ENCODE measurements around the gene KNDC1.

Gene KNDC1

GRCh38 chr10:133235932-133236331 is 75.9 kb downstream of the KNDC1 start:
- no peaks in the 10 kb centered on the region for H3K9me3 ChIP-seq (ENCODE audit: control insufficient read depth, insufficient read depth, low read length)
- no peaks in the 10 kb centered on the region for H3K36me3 ChIP-seq (ENCODE audit: insufficient read depth, low read length)
- H3K9ac ChIP-seq (ENCODE audit: low read depth, low read length): peak overlapping the region; percentile 73; the same call in 1 of the 2 replicates
- H3K4me1 ChIP-seq (ENCODE audit: insufficient read depth, low read length): peaks cover 5% of the 10 kb centered on the region; the same call in 1 of the 2 replicates

- peak overlapping the region; percentile 73 for H3K9ac ChIP-seq (ENCODE audit: low read depth, low read length)
- H3K9me3 ChIP-seq (ENCODE audit: control insufficient read depth, insufficient read depth, low read length): no peaks in the 10 kb centered on the region
- H3K4me1 ChIP-seq (ENCODE audit: insufficient read depth, low read length): peaks cover 5% of the 10 kb centered on the region; the same call in 1 of the 2 replicates
- H3K36me3 ChIP-seq (ENCODE audit: insufficient read depth, low read length): no peaks in the 10 kb centered on the region
Measured at GRCh38 chr10:133236401-133237240, 76.6 kb downstream of the KNDC1 start.

GRCh38 chr10:133237241-133237587 is 77.2 kb downstream of the KNDC1 start:
- peaks cover 5% of the 10 kb centered on the region; the same call in 1 of the 2 replicates for H3K4me1 ChIP-seq (ENCODE audit: insufficient read depth, low read length)
- peak overlapping the region; percentile 73 for H3K9ac ChIP-seq (ENCODE audit: low read depth, low read length)
- no peaks in the 10 kb centered on the region for H3K9me3 ChIP-seq (ENCODE audit: control insufficient read depth, insufficient read depth, low read length)
- no peaks in the 10 kb centered on the region for H3K36me3 ChIP-seq (ENCODE audit: insufficient read depth, low read length)

- Histone ChIP-seq H3K9ac (ENCODE audit: low read depth, low read length) (peak within 1 kb of the TSS; percentile 73), H3K36me3 (ENCODE audit: insufficient read depth, low read length) (no peaks in the 10 kb centered on the region), H3K4me1 (ENCODE audit: insufficient read depth, low read length) (peaks cover 5% of the 10 kb centered on the region; the same call in 1 of the 2 replicates), H3K9me3 (ENCODE audit: control insufficient read depth, insufficient read depth, low read length) (no peaks in the 10 kb centered on the region)
Measured at GRCh38 chr10:133237588-133238465, 77.8 kb downstream of the KNDC1 start, which contains the start of gene VENTX. VENTX (plus strand) TSS chr10:133237855; CDS start chr10:133237915, 60 bp downstream.

GRCh38 chr10:133238466-133238804 is 78.4 kb downstream of the KNDC1 start:
- Histone ChIP-seq H3K36me3 (ENCODE audit: insufficient read depth, low read length) (no peaks in the 10 kb centered on the region), H3K9ac (ENCODE audit: low read depth, low read length) (peak overlapping the region; percentile 73), H3K9me3 (ENCODE audit: control insufficient read depth, insufficient read depth, low read length) (no peaks in the 10 kb centered on the region), H3K4me1 (ENCODE audit: insufficient read depth, low read length) (peaks cover 5% of the 10 kb centered on the region; the same call in 1 of the 2 replicates)

- no peaks in the 10 kb centered on the region for H3K36me3 ChIP-seq (ENCODE audit: insufficient read depth, low read length)
- H3K9ac ChIP-seq (ENCODE audit: low read depth, low read length): no peak overlapping the region
- no peaks in the 10 kb centered on the region for H3K9me3 ChIP-seq (ENCODE audit: control insufficient read depth, insufficient read depth, low read length)
- peaks cover 5% of the 10 kb centered on the region; the same call in 1 of the 2 replicates for H3K4me1 ChIP-seq (ENCODE audit: insufficient read depth, low read length)
Measured at GRCh38 chr10:133239990-133240389, 80.0 kb downstream of the KNDC1 start.

- Histone ChIP-seq H3K4me1 (ENCODE audit: insufficient read depth, low read length) (peaks cover 8% of the 10 kb centered on the region; the same call in 1 of the 2 replicates), H3K36me3 (ENCODE audit: insufficient read depth, low read length) (no peaks in the 10 kb centered on the region), H3K9ac (ENCODE audit: low read depth, low read length) (no peak overlapping the region), H3K9me3 (ENCODE audit: control insufficient read depth, insufficient read depth, low read length) (no peaks in the 10 kb centered on the region)
Measured at GRCh38 chr10:133241501-133242205, 81.6 kb downstream of the KNDC1 start.

- Histone ChIP-seq H3K9me3 (ENCODE audit: control insufficient read depth, insufficient read depth, low read length) (no peaks in the 10 kb centered on the region), H3K4me1 (ENCODE audit: insufficient read depth, low read length) (peaks cover 8% of the 10 kb centered on the region; the same call in 1 of the 2 replicates), H3K36me3 (ENCODE audit: insufficient read depth, low read length) (no peaks in the 10 kb centered on the region), H3K9ac (ENCODE audit: low read depth, low read length) (no peak overlapping the region)
Measured at GRCh38 chr10:133242611-133243356, 82.8 kb downstream of the KNDC1 start.

- Histone ChIP-seq H3K9ac (ENCODE audit: low read depth, low read length) (no peak overlapping the region), H3K4me1 (ENCODE audit: insufficient read depth, low read length) (peaks cover 7% of the 10 kb centered on the region; the same call in 1 of the 2 replicates), H3K36me3 (ENCODE audit: insufficient read depth, low read length) (no peaks in the 10 kb centered on the region), H3K9me3 (ENCODE audit: control insufficient read depth, insufficient read depth, low read length) (no peaks in the 10 kb centered on the region)
Measured at GRCh38 chr10:133243593-133243992, 83.6 kb downstream of the KNDC1 start.

- H3K36me3 ChIP-seq (ENCODE audit: insufficient read depth, low read length): no peaks in the 10 kb centered on the region
- H3K4me1 ChIP-seq (ENCODE audit: insufficient read depth, low read length): peaks cover 3% of the 10 kb centered on the region; the same call in 1 of the 2 replicates
- no peaks in the 10 kb centered on the region for H3K9me3 ChIP-seq (ENCODE audit: control insufficient read depth, insufficient read depth, low read length)
- no peak overlapping the region for H3K9ac ChIP-seq (ENCODE audit: low read depth, low read length)
Measured at GRCh38 chr10:133245439-133246235, 85.6 kb downstream of the KNDC1 start.

GRCh38 chr10:133246236-133246626 is 86.2 kb downstream of the KNDC1 start:
- Histone ChIP-seq H3K36me3 (ENCODE audit: insufficient read depth, low read length) (no peaks in the 10 kb centered on the region), H3K9me3 (ENCODE audit: control insufficient read depth, insufficient read depth, low read length) (no peaks in the 10 kb centered on the region), H3K4me1 (ENCODE audit: insufficient read depth, low read length) (peaks cover 3% of the 10 kb centered on the region; the same call in 1 of the 2 replicates), H3K9ac (ENCODE audit: low read depth, low read length) (no peak overlapping the region)

GRCh38 chr10:133247681-133248333 is 87.8 kb downstream of the KNDC1 start:
- no peaks in the 10 kb centered on the region for H3K9me3 ChIP-seq (ENCODE audit: control insufficient read depth, insufficient read depth, low read length)
- peaks cover 3% of the 10 kb centered on the region; the same call in 1 of the 2 replicates for H3K4me1 ChIP-seq (ENCODE audit: insufficient read depth, low read length)
- H3K9ac ChIP-seq (ENCODE audit: low read depth, low read length): no peak overlapping the region; the same call in 1 of the 2 replicates
- no peaks in the 10 kb centered on the region for H3K36me3 ChIP-seq (ENCODE audit: insufficient read depth, low read length)
